Esophagus muscularis mucosa (tissue), 3 donors: ENCODE measurements around the gene AUTS2.

Experiments
- POLR2A ChIP-seq: fragments of 450-650 bp; IDR thresholded peaks from one replicate; pipeline ENCODE4 v1.6.1; 2017; ENCODE audit warnings: antibody characterized with exemption, moderate library complexity, mild to moderate bottlenecking, low read depth
- TF ChIP-seq, protein P1 (sequence below), 3 experiments: fragments of 200-600 bp in 2 of 3; fragments of 450-650 bp in 1 of 3; sonication (generic) in 2 of 3; IDR thresholded peaks; one replicate each; pipeline ENCODE4 v1.5.1; 2017 to 2019; ENCODE audit warnings: antibody characterized with exemption in 3 of 3, mild to moderate bottlenecking in 2 of 3, moderate library complexity in 1 of 3

DNA sequence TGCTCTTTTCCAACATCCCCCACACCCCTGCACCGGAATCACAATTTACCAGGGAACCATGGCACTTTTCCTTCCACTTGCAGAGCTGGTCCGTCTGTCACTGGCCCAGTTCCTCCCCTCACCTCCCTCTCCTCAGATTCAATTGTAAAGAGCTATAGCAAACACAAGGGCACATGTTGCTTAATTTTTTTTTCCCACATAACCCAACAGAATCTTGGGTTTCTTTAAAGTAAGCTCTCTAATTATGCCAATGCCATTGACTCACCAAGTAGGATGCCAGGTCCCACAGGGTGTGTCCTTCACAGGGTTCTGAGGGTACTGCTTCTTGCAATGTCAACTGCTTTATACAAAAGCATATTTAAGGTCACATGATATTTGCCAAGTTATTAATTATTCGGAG lies 262.2 kb downstream of the AUTS2 start:
- TF ChIP-seq, protein P1, sequence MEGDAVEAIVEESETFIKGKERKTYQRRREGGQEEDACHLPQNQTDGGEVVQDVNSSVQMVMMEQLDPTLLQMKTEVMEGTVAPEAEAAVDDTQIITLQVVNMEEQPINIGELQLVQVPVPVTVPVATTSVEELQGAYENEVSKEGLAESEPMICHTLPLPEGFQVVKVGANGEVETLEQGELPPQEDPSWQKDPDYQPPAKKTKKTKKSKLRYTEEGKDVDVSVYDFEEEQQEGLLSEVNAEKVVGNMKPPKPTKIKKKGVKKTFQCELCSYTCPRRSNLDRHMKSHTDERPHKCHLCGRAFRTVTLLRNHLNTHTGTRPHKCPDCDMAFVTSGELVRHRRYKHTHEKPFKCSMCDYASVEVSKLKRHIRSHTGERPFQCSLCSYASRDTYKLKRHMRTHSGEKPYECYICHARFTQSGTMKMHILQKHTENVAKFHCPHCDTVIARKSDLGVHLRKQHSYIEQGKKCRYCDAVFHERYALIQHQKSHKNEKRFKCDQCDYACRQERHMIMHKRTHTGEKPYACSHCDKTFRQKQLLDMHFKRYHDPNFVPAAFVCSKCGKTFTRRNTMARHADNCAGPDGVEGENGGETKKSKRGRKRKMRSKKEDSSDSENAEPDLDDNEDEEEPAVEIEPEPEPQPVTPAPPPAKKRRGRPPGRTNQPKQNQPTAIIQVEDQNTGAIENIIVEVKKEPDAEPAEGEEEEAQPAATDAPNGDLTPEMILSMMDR (IDR thresholded peaks at IDR 0.05) = no peak
- TF ChIP-seq POLR2A = no peak
